GM12864 (cell line): ENCODE data around the gene DEFB112.

ENCODE experiments used
- DNase-seq: peaks from one replicate; pipeline ENCODE4 v3.0.0-alpha.2; 2011; ENCODE audit warnings: low read depth
- H3K4me3 ChIP-seq: 2 replicates; pipeline ENCODE4 v1.5.1; 2011; ENCODE audit warnings: mild to moderate bottlenecking, low read depth, low read length, control low read depth
- TF ChIP-seq, protein P1 (sequence below): IDR thresholded peaks from 2 replicates; pipeline ENCODE4 v1.5.1; 2011; ENCODE audit warnings: low read depth, mild to moderate bottlenecking, moderate library complexity, low read length, control low read depth, inconsistent platforms; ENCODE audit errors: missing control alignments

The DEFB112 gene

GRCh38 chr6:50003139-50003538 lies 46.6 kb downstream of the DEFB112 start:
- TF ChIP-seq, protein P1, sequence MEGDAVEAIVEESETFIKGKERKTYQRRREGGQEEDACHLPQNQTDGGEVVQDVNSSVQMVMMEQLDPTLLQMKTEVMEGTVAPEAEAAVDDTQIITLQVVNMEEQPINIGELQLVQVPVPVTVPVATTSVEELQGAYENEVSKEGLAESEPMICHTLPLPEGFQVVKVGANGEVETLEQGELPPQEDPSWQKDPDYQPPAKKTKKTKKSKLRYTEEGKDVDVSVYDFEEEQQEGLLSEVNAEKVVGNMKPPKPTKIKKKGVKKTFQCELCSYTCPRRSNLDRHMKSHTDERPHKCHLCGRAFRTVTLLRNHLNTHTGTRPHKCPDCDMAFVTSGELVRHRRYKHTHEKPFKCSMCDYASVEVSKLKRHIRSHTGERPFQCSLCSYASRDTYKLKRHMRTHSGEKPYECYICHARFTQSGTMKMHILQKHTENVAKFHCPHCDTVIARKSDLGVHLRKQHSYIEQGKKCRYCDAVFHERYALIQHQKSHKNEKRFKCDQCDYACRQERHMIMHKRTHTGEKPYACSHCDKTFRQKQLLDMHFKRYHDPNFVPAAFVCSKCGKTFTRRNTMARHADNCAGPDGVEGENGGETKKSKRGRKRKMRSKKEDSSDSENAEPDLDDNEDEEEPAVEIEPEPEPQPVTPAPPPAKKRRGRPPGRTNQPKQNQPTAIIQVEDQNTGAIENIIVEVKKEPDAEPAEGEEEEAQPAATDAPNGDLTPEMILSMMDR: no peak
- H3K4me3 ChIP-seq: no peak overlapping the region
- no peak for DNase-seq

GRCh38 chr6:49995278-49995677 lies 54.5 kb downstream of the DEFB112 start:
- no peak for DNase-seq
- no peak overlapping the region for H3K4me3 ChIP-seq
- TF ChIP-seq, protein P1: no peak
